ACC112 (cell line): ENCODE data around the gene DBF4B.
A peak's percentile ranks its signal among the peaks of the same experiment; 100 is the strongest.
"Not testable (repeated sequence)": the region's sequence is repeated elsewhere in the genome, so short reads cannot be mapped to it uniquely, and the experiment has no call there.

Source experiments
- H2AFZ ChIP-seq: fragments of 200-600 bp; sonication (generic); one replicate; pipeline ENCODE4 v1.6.0; 2017; ENCODE audit warnings: antibody characterized with exemption, low read length; ENCODE audit not compliant: unreplicated experiment
- H3K27ac ChIP-seq: fragments of 200-600 bp; sonication (generic); 2 replicates; pipeline ENCODE4 v1.5.1; 2014; ENCODE audit warnings: low read depth, mild to moderate bottlenecking, antibody characterized with exemption, low read length, moderate library complexity
- H3K27me3 ChIP-seq: fragments of 200-600 bp; sonication (generic); 2 replicates; pipeline ENCODE4 v1.6.1; 2014; ENCODE audit warnings: mild to moderate bottlenecking, antibody characterized with exemption, low read length, moderate library complexity, mixed read lengths; ENCODE audit not compliant: insufficient read depth
- H3K36me3 ChIP-seq: fragments of 200-600 bp; sonication (generic); 2 replicates; pipeline ENCODE4 v1.6.1; 2016; ENCODE audit warnings: mild to moderate bottlenecking, antibody characterized with exemption, low read length, moderate library complexity, mixed read lengths; ENCODE audit not compliant: insufficient read depth
- H3K4me1 ChIP-seq: fragments of 200-600 bp; sonication (generic); one replicate; pipeline ENCODE4 v1.6.1; 2016; ENCODE audit warnings: low read length, mixed read lengths; ENCODE audit not compliant: insufficient read depth, unreplicated experiment, control insufficient read depth
- H3K4me3 ChIP-seq: fragments of 200-600 bp; sonication (generic); 2 replicates; pipeline ENCODE4 v1.5.1; 2014; ENCODE audit warnings: mild to moderate bottlenecking, low read depth, low read length
- H3K79me2 ChIP-seq: fragments of 200-600 bp; sonication (generic); one replicate; pipeline ENCODE4 v1.6.0; 2016; ENCODE audit warnings: low read length; ENCODE audit not compliant: control insufficient read depth, unreplicated experiment, insufficient read depth

Gene DBF4B

GRCh38 chr17:44708401-44709263, at the start of gene DBF4B:
Gene DBF4B, plus strand, starts transcription at chr17:44708665. Its CDS starts 156 bp downstream, at chr17:44708821.
- Histone ChIP-seq H3K4me3 (peak within 1 kb of the TSS; percentile 98), H3K79me2 (peaks cover 26% of the 10 kb centered on the region), H2AFZ (peak within 1 kb of the TSS; percentile 96), H3K27me3 (no peaks in the 10 kb centered on the region), H3K4me1 (peaks cover 9% of the 10 kb centered on the region), H3K27ac (peak within 1 kb of the TSS; percentile 81), H3K36me3 (peaks cover 2% of the 10 kb centered on the region; the same call in 1 of the 2 replicates)

- peaks cover 5% of the 10 kb centered on the region for H3K27me3 ChIP-seq
Measured at GRCh38 chr17:44661835-44662234, 46.6 kb upstream of the DBF4B start.

GRCh38 chr17:44663095-44663494, 45.4 kb upstream of the DBF4B start:
- Histone ChIP-seq H3K4me3 (no peak overlapping the region), H3K4me1 (no peaks in the 10 kb centered on the region), H3K36me3 (no peaks in the 10 kb centered on the region), H3K27me3 (no peaks in the 10 kb centered on the region), H3K79me2 (no peaks in the 10 kb centered on the region), H3K27ac (no peak overlapping the region), H2AFZ (no peak overlapping the region)

More at GRCh38 chr17:44661835-44662234, 46.6 kb upstream of the DBF4B start:
- no peaks in the 10 kb centered on the region for H3K4me1 ChIP-seq
- H3K4me3 ChIP-seq, result no peak overlapping the region
- no peak overlapping the region for H3K27ac ChIP-seq
- H2AFZ ChIP-seq, result no peak overlapping the region
- H3K79me2 ChIP-seq, result no peaks in the 10 kb centered on the region
- H3K36me3 ChIP-seq, result no peaks in the 10 kb centered on the region

- no peaks in the 10 kb centered on the region for H3K4me1 ChIP-seq
- H3K4me3 ChIP-seq, result no peak overlapping the region
- no peaks in the 10 kb centered on the region for H3K79me2 ChIP-seq
- no peaks in the 10 kb centered on the region for H3K27me3 ChIP-seq
- H3K36me3 ChIP-seq, result no peaks in the 10 kb centered on the region
- H3K27ac ChIP-seq, result no peak overlapping the region
- no peak overlapping the region for H2AFZ ChIP-seq
Measured at GRCh38 chr17:44664867-44665266, 43.6 kb upstream of the DBF4B start.

- Histone ChIP-seq H3K36me3 (no peaks in the 10 kb centered on the region), H2AFZ (no peak overlapping the region), H3K27me3 (no peaks in the 10 kb centered on the region), H3K4me1 (no peaks in the 10 kb centered on the region), H3K4me3 (no peak overlapping the region), H3K79me2 (no peaks in the 10 kb centered on the region), H3K27ac (no peak overlapping the region)
Measured at GRCh38 chr17:44666006-44666405, 42.5 kb upstream of the DBF4B start.

GRCh38 chr17:44672479-44673093, 35.9 kb upstream of the DBF4B start:
- H3K79me2 ChIP-seq, result no peaks in the 10 kb centered on the region
- H3K4me3 ChIP-seq, result no peak overlapping the region
- peaks cover 10% of the 10 kb centered on the region for H3K4me1 ChIP-seq
- H2AFZ ChIP-seq, result no peak overlapping the region
- no peaks in the 10 kb centered on the region for H3K27me3 ChIP-seq
- no peak overlapping the region for H3K27ac ChIP-seq
- H3K36me3 ChIP-seq, result no peaks in the 10 kb centered on the region

GRCh38 chr17:44673893-44674292, 34.6 kb upstream of the DBF4B start:
- Histone ChIP-seq H3K27me3 (no peaks in the 10 kb centered on the region), H3K4me3 (no peak overlapping the region), H2AFZ (no peak overlapping the region), H3K36me3 (no peaks in the 10 kb centered on the region; the same call in 1 of the 2 replicates), H3K79me2 (no peaks in the 10 kb centered on the region), H3K4me1 (peaks cover 16% of the 10 kb centered on the region), H3K27ac (no peak overlapping the region)

- peaks cover 4% of the 10 kb centered on the region for H3K36me3 ChIP-seq
- H3K79me2 ChIP-seq, result no peaks in the 10 kb centered on the region
- H3K4me1 ChIP-seq, result peaks cover 16% of the 10 kb centered on the region
- no peaks in the 10 kb centered on the region for H3K27me3 ChIP-seq
- H3K4me3 ChIP-seq, result no peak overlapping the region
- H3K27ac ChIP-seq, result peak overlapping the region; percentile 71
- H2AFZ ChIP-seq, result no peak overlapping the region
Measured at GRCh38 chr17:44677136-44677535, 31.3 kb upstream of the DBF4B start.

- H3K4me1 ChIP-seq, H3K27ac ChIP-seq, H3K36me3 ChIP-seq, H3K27me3 ChIP-seq, H3K4me3 ChIP-seq, H2AFZ ChIP-seq: not testable (repeated sequence)
- H3K79me2 ChIP-seq, result peaks cover 22% of the 10 kb centered on the region
Measured at GRCh38 chr17:44683303-44683702, 25.2 kb upstream of the DBF4B start.

GRCh38 chr17:44687756-44688155, 20.7 kb upstream of the DBF4B start:
- H3K27me3 ChIP-seq, result no peaks in the 10 kb centered on the region
- no peaks in the 10 kb centered on the region for H3K4me1 ChIP-seq
- no peak overlapping the region for H3K27ac ChIP-seq
- peaks cover 41% of the 10 kb centered on the region for H3K79me2 ChIP-seq
- H2AFZ ChIP-seq, result no peak overlapping the region
- H3K36me3 ChIP-seq, result no peaks in the 10 kb centered on the region
- no peak overlapping the region for H3K4me3 ChIP-seq

GRCh38 chr17:44688200-44688599, 20.3 kb upstream of the DBF4B start:
- Histone ChIP-seq H3K27ac (no peak overlapping the region), H3K4me1 (no peaks in the 10 kb centered on the region), H3K36me3 (no peaks in the 10 kb centered on the region), H3K79me2 (peaks cover 41% of the 10 kb centered on the region), H2AFZ (no peak overlapping the region), H3K4me3 (peak overlapping the region; percentile 97), H3K27me3 (no peaks in the 10 kb centered on the region)
